ENCODE data around the gene NKAIN2. TPM values are rescaled to one million over a fixed set of nuclear protein-coding genes. Genes with fewer than 3 reads are reported as not detected.

NKAIN2 gene
- total RNA-seq, 3 donors from 2014 or later (not counting 1 experiment from before 2014, with no cell fraction given): 0.45 TPM; not detected in 2

DNA sequence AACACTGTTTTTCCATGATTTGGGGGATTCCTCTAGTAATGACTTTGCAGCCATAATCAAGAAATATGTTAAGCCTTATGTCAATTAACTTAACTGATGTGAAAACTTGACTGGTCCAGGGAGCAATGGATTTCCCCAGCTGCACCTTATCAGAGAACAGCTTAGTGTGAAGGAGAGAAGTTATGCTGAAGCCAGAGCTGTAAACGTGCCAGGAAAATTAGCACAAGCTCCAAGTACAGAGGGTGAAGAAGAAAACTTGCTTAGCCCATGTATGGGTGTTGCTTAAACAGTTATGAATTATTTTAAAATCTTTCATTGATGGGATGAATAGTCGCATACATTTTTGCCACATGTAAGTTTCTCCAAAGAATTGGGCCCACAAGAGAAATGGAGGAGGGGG lies 943.7 kb downstream of the NKAIN2 start:
- H3K36me3 Mint-ChIP-seq: no peaks in the 10 kb centered on the region
- H3K4me3 Mint-ChIP-seq: no peak overlapping the region
- H3K27ac Mint-ChIP-seq: no peak overlapping the region
- no peaks in the 10 kb centered on the region for H3K4me1 ChIP-seq (ENCODE audit: control insufficient read depth, insufficient read depth, low read length)
- intact Hi-C loops (cut with micrococcal nuclease): no loop called here
- DNase-seq (no peak), ATAC-seq (no peak)
- H3K27me3 ChIP-seq (ENCODE audit: control insufficient read depth, insufficient read depth, low read length): no peaks in the 10 kb centered on the region
- peaks cover 0 to 6% of the 10 kb centered on the region in 2 donors for H3K9me3 Mint-ChIP-seq
- no peaks in the 10 kb centered on the region for H3K9me3 ChIP-seq (ENCODE audit: control insufficient read depth, insufficient read depth, low read length)
- WGBS (ENCODE audit: insufficient coverage): 71% methylated on average over 2 of the region's 2 CpGs
- H3K36me3 ChIP-seq (ENCODE audit: control insufficient read depth, insufficient read depth, low read length): no peaks in the 10 kb centered on the region
- H3K27ac ChIP-seq (ENCODE audit: low read length): no peak overlapping the region
- H3K4me3 ChIP-seq (ENCODE audit: low read length): no peak overlapping the region
- no peaks in the 10 kb centered on the region for H3K27me3 Mint-ChIP-seq (ENCODE audit: low read depth in 2 of 2)
- no peak for TF ChIP-seq CTCF (IDR thresholded peaks at IDR 0.05)
- no peaks in the 10 kb centered on the region for H3K4me1 Mint-ChIP-seq

- H3K4me1 ChIP-seq (ENCODE audit: control insufficient read depth, insufficient read depth, low read length): no peaks in the 10 kb centered on the region
- Mint-ChIP-seq H3K27me3 (ENCODE audit: low read depth in 2 of 2) (no peaks in the 10 kb centered on the region), H3K36me3 (no peaks in the 10 kb centered on the region), H3K27ac (no peak overlapping the region), H3K9me3 (peaks cover 0 to 5% of the 10 kb centered on the region in 2 donors), H3K4me3 (no peak overlapping the region), H3K4me1 (no peaks in the 10 kb centered on the region)
- TF ChIP-seq CTCF (IDR thresholded peaks at IDR 0.05): no peak
- no peaks in the 10 kb centered on the region for H3K9me3 ChIP-seq (ENCODE audit: control insufficient read depth, insufficient read depth, low read length)
- DNase-seq (no peak), ATAC-seq (no peak)
- intact Hi-C loops (cut with micrococcal nuclease): no loop called here
- no peaks in the 10 kb centered on the region for H3K27me3 ChIP-seq (ENCODE audit: control insufficient read depth, insufficient read depth, low read length)
- H3K27ac ChIP-seq (ENCODE audit: low read length): no peak overlapping the region
- H3K4me3 ChIP-seq (ENCODE audit: low read length): no peak overlapping the region
- WGBS (ENCODE audit: insufficient coverage): 92% methylated on average over 2 of the region's 2 CpGs
- no peaks in the 10 kb centered on the region for H3K36me3 ChIP-seq (ENCODE audit: control insufficient read depth, insufficient read depth, low read length)
Measured at GRCh38 chr6:124748778-124749177, 945.1 kb downstream of the NKAIN2 start.

DNA sequence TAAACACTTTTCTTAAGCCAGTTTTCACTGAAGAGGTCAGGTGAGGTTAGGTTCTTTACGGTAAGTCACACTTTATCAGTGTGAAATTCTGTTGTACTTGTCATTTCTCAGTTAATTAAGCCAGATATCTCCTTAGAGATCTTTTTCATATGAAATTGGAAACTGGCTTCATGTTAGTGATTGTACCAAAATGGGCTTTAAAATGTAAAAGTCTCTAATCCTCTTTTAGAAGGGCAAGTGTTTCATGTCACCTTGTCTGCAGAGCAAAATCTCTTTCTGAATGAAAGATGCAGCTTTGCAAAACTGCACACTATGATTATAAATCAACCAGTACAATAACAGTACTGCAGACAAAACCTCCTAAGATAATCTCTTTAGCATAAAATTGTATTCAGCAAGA lies 949.3 kb downstream of the NKAIN2 start:
- Mint-ChIP-seq H3K27ac (no peak overlapping the region), H3K36me3 (no peaks in the 10 kb centered on the region), H3K4me1 (no peaks in the 10 kb centered on the region), H3K9me3 (peaks cover 3 to 5% of the 10 kb centered on the region in 2 donors), H3K27me3 (ENCODE audit: low read depth in 2 of 2) (no peaks in the 10 kb centered on the region), H3K4me3 (no peak overlapping the region)
- no peak for DNase-seq
- 50% methylated on average over 1 of the region's 1 CpG for WGBS (ENCODE audit: insufficient coverage)
- intact Hi-C loops (cut with micrococcal nuclease): no loop called here
- Histone ChIP-seq H3K4me3 (ENCODE audit: low read length) (no peak overlapping the region), H3K27ac (ENCODE audit: low read length) (no peak overlapping the region), H3K36me3 (ENCODE audit: control insufficient read depth, insufficient read depth, low read length) (no peaks in the 10 kb centered on the region), H3K4me1 (ENCODE audit: control insufficient read depth, insufficient read depth, low read length) (no peaks in the 10 kb centered on the region), H3K27me3 (ENCODE audit: control insufficient read depth, insufficient read depth, low read length) (no peaks in the 10 kb centered on the region), H3K9me3 (ENCODE audit: control insufficient read depth, insufficient read depth, low read length) (no peaks in the 10 kb centered on the region)
- TF ChIP-seq CTCF (IDR thresholded peaks at IDR 0.05): no peak
- ATAC-seq: no peak

- intact Hi-C loops (cut with micrococcal nuclease): no loop called here
- Mint-ChIP-seq H3K4me3 (no peak overlapping the region), H3K27me3 (ENCODE audit: low read depth in 2 of 2) (no peaks in the 10 kb centered on the region), H3K4me1 (no peaks in the 10 kb centered on the region), H3K36me3 (no peaks in the 10 kb centered on the region), H3K9me3 (peaks cover 3 to 5% of the 10 kb centered on the region in 2 donors), H3K27ac (no peak overlapping the region)
- TF ChIP-seq CTCF (IDR thresholded peaks at IDR 0.05): no peak
- 80% methylated on average over 4 of the region's 4 CpGs for WGBS (ENCODE audit: insufficient coverage)
- no peak overlapping the region for H3K27ac ChIP-seq (ENCODE audit: low read length)
- no peaks in the 10 kb centered on the region for H3K4me1 ChIP-seq (ENCODE audit: control insufficient read depth, insufficient read depth, low read length)
- H3K9me3 ChIP-seq (ENCODE audit: control insufficient read depth, insufficient read depth, low read length): no peaks in the 10 kb centered on the region
- no peaks in the 10 kb centered on the region for H3K27me3 ChIP-seq (ENCODE audit: control insufficient read depth, insufficient read depth, low read length)
- DNase-seq (no peak), ATAC-seq (no peak)
- H3K36me3 ChIP-seq (ENCODE audit: control insufficient read depth, insufficient read depth, low read length): no peaks in the 10 kb centered on the region
- no peak overlapping the region for H3K4me3 ChIP-seq (ENCODE audit: low read length)
Measured at GRCh38 chr6:124753562-124754105, 950.0 kb downstream of the NKAIN2 start.
